SK-N-MC (cell line): ENCODE results near the gene FCSK.
A peak's percentile ranks its signal among the peaks of the same experiment; 100 is the strongest.

Source experiments
- DNase-seq: peaks from one replicate; pipeline ENCODE4 v3.0.0-alpha.2; 2011; ENCODE audit warnings: low read depth, low spot score
- H3K27ac ChIP-seq: fragments of 200-600 bp; sonication (generic); 2 replicates; pipeline ENCODE4 v1.5.1; 2016; ENCODE audit warnings: mixed run types
- H3K36me3 ChIP-seq: fragments of 200-600 bp; sonication (generic); 2 replicates; pipeline ENCODE4 v1.6.1; 2017; ENCODE audit warnings: antibody characterized with exemption, low read length, mixed read lengths; ENCODE audit not compliant: insufficient read depth
- H3K4me3 ChIP-seq: fragments of 200-600 bp; sonication (generic); 2 replicates; pipeline ENCODE4 v1.5.1; 2016
- H3K9ac ChIP-seq: fragments of 200-600 bp; sonication (generic); 2 replicates; pipeline ENCODE4 v1.8.0; 2017; ENCODE audit warnings: mixed run types, mixed read lengths; ENCODE audit not compliant: insufficient read length
- H3K9me3 ChIP-seq: fragments of 200-600 bp; sonication (generic); 2 replicates; pipeline ENCODE4 v1.6.1; 2017; ENCODE audit warnings: low read depth, mild to moderate bottlenecking, antibody characterized with exemption, low read length, moderate library complexity, mixed read lengths
- EZH2 ChIP-seq: fragments of 200-600 bp; sonication (generic); IDR thresholded peaks from one replicate; pipeline ENCODE4 v1.6.1; 2017; ENCODE audit warnings: antibody characterized with exemption
- FOXP2 ChIP-seq: optimal IDR thresholded peaks from 2 replicates; pipeline ENCODE3; 2011; ENCODE audit warnings: mild to moderate bottlenecking, moderate library complexity; ENCODE audit not compliant: insufficient read depth; ENCODE audit errors: extremely low read length, control extremely low read depth
- POLR2AphosphoS5 ChIP-seq: IDR thresholded peaks from 2 replicates; pipeline ENCODE4 v1.6.1; 2012; ENCODE audit warnings: mild to moderate bottlenecking, low read depth, low read length, borderline replicate concordance

FCSK gene

GRCh38 chr16:70428178-70428998, 26.0 kb upstream of the FCSK start:
- Histone ChIP-seq H3K4me3 (no peak overlapping the region), H3K27ac (no peak overlapping the region), H3K36me3 (no peaks in the 10 kb centered on the region), H3K9ac (no peak overlapping the region), H3K9me3 (no peaks in the 10 kb centered on the region)
- no peak for DNase-seq
- no peak for TF ChIP-seq POLR2AphosphoS5
- TF ChIP-seq FOXP2, result no peak
- no peak for TF ChIP-seq EZH2

GRCh38 chr16:70429888-70430666, 24.3 kb upstream of the FCSK start:
- no peak for DNase-seq
- H3K9me3 ChIP-seq, result no peaks in the 10 kb centered on the region
- no peak for TF ChIP-seq FOXP2
- no peak for TF ChIP-seq POLR2AphosphoS5
- no peak overlapping the region for H3K9ac ChIP-seq
- no peaks in the 10 kb centered on the region for H3K36me3 ChIP-seq
- no peak overlapping the region for H3K4me3 ChIP-seq
- 0 out of 2 replicates have a peak overlapping the region, but pooled peaks have one; percentile 31 for H3K27ac ChIP-seq

GRCh38 chr16:70430667-70431536, 23.5 kb upstream of the FCSK start:
- H3K36me3 ChIP-seq, result no peaks in the 10 kb centered on the region
- TF ChIP-seq FOXP2 (no peak), EZH2 (no peak), POLR2AphosphoS5 (no peak)
- no peaks in the 10 kb centered on the region for H3K9me3 ChIP-seq
- H3K4me3 ChIP-seq, result no peak overlapping the region
- H3K9ac ChIP-seq, result no peak overlapping the region
- H3K27ac ChIP-seq, result 0 out of 2 replicates have a peak overlapping the region, but pooled peaks have one; percentile 31
- DNase-seq, result no peak

DNA sequence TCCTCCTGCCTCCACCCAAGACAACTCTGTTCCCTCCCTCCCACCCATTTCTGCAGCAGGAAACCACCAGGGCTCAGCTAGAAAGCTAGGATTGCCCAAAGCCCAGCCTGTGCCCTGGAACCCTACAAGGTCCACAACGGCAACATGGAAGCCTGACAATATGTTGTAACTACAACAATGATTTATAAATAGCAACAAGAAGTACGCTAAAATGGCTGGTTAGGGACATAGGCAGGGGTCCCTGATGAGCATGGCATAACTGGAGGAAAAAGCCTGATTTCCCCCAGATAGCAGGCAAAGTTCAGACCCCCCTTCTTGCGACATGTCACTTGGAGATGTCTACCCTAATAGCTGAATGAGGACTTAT, 22.1 kb upstream of the FCSK start:
- no peak overlapping the region for H3K4me3 ChIP-seq
- no peaks in the 10 kb centered on the region for H3K36me3 ChIP-seq
- TF ChIP-seq FOXP2 (no peak), POLR2AphosphoS5 (no peak), EZH2 (no peak)
- no peaks in the 10 kb centered on the region for H3K9me3 ChIP-seq
- no peak overlapping the region for H3K9ac ChIP-seq
- no peak overlapping the region for H3K27ac ChIP-seq
- DNase-seq, result no peak

DNA sequence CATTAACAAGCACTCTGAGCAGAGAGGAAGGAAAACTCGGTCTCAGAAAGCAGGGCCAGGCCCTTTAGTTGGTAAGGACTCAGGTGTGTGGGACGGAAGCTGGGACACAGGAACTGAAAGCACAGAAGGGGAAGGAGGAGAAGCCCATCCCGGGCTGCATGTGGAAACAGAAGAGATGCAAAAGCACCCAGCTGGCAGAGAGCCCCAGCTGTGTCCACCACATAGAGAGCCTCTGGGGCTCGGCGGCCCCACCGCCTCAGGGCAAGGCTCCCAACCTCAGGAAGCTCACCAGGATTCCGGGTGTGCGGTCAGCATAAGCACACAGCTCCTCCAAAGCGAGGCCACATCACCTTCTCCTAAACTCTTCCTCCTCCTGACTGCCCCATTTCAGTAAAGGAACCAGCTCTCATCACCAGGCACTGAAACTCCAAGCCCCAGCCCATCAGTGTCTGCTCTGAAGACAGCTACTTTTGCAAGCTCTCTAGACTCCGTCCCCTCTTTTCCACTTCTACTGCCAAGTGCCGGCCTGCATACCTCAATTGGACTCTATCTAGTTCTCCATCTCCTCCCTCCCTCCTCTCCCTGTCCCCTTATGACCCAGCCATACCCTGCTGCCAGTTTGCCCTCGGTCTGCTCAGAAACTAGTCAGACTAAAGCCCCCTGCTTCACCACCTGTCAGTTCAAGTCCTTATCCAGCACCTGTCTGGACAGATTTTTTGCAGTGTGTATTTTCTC, 21.5 kb upstream of the FCSK start:
- Histone ChIP-seq H3K36me3 (no peaks in the 10 kb centered on the region), H3K27ac (no peak overlapping the region), H3K9me3 (no peaks in the 10 kb centered on the region), H3K4me3 (no peak overlapping the region), H3K9ac (no peak overlapping the region)
- no peak for TF ChIP-seq FOXP2
- TF ChIP-seq POLR2AphosphoS5, result no peak
- TF ChIP-seq EZH2, result no peak
- DNase-seq, result no peak

- no peak overlapping the region for H3K9ac ChIP-seq
Measured at GRCh38 chr16:70433458-70434103, 20.8 kb upstream of the FCSK start.

GRCh38 chr16:70434484-70435260, 19.7 kb upstream of the FCSK start:
- H3K27ac ChIP-seq, result no peak overlapping the region
- no peaks in the 10 kb centered on the region for H3K36me3 ChIP-seq
- TF ChIP-seq FOXP2, result no peak
- TF ChIP-seq POLR2AphosphoS5, result no peak
- TF ChIP-seq EZH2, result no peak
- no peak overlapping the region for H3K9ac ChIP-seq
- no peaks in the 10 kb centered on the region for H3K9me3 ChIP-seq
- DNase-seq, result no peak
- H3K4me3 ChIP-seq, result no peak overlapping the region

More at GRCh38 chr16:70433458-70434103, 20.8 kb upstream of the FCSK start:
- TF ChIP-seq EZH2 (no peak), FOXP2 (no peak), POLR2AphosphoS5 (no peak)
- no peaks in the 10 kb centered on the region for H3K36me3 ChIP-seq
- no peak for DNase-seq
- no peaks in the 10 kb centered on the region for H3K9me3 ChIP-seq
- H3K27ac ChIP-seq, result no peak overlapping the region
- H3K4me3 ChIP-seq, result no peak overlapping the region
